Esophagus muscularis mucosa (tissue), 4 donors: ENCODE data around the gene NBEA. TPM values are rescaled to one million over a fixed set of nuclear protein-coding genes. Genes with fewer than 3 reads are reported as not detected.

ENCODE experiments used
- DNase-seq: peaks from one replicate; pipeline ENCODE4 v3.0.0-alpha.2; 2017; ENCODE audit errors: extremely low spot score
- H3K27ac ChIP-seq, 4 donors: fragments of 200-600 bp; sonication (generic); replicated peaks in 1 of 4; 1 replicate in 3 of 4; 2 replicates in 1 of 4; pipeline ENCODE4 v1.5.1; 2016 to 2019; ENCODE audit warnings: mild to moderate bottlenecking in 1 of 4
- H3K27me3 ChIP-seq, 4 donors: fragments of 200-600 bp; sonication (generic); one replicate each; pipeline versions ENCODE4 v1.5.1 to v1.6.0; 2016 to 2019
- H3K36me3 ChIP-seq, 4 donors: fragments of 200-600 bp; sonication (generic); one replicate each; pipeline ENCODE4 v1.5.1; 2016 to 2019
- H3K4me1 ChIP-seq, 4 donors: fragments of 200-600 bp; sonication (generic); one replicate each; pipeline ENCODE4 v1.5.1; 2016 to 2019
- H3K4me3 ChIP-seq, 4 donors: fragments of 200-600 bp; sonication (generic); 1 replicate in 2 of 4; 2 replicates in 2 of 4; pipeline ENCODE4 v1.5.1; 2016 to 2019; ENCODE audit warnings: mild to moderate bottlenecking in 4 of 4, moderate library complexity in 1 of 4
- H3K9me3 ChIP-seq, 4 donors: fragments of 200-600 bp; sonication (generic); 1 replicate in 3 of 4; 2 replicates in 1 of 4; pipeline ENCODE4 v1.5.1; 2016 to 2019
- CTCF ChIP-seq, 3 experiments: fragments of 200-600 bp in 2 of 3; fragments of 450-650 bp in 1 of 3; sonication (generic) in 2 of 3; IDR thresholded peaks; one replicate each; pipeline ENCODE4 v1.5.1; 2017 to 2019; ENCODE audit warnings: antibody characterized with exemption in 3 of 3, mild to moderate bottlenecking in 2 of 3, moderate library complexity in 1 of 3
- EP300 ChIP-seq: sonication (generic); formaldehyde crosslinking; IDR thresholded peaks from one replicate; pipeline ENCODE4 v1.6.1; 2017; ENCODE audit warnings: antibody characterized with exemption
- POLR2A ChIP-seq: fragments of 450-650 bp; IDR thresholded peaks from one replicate; pipeline ENCODE4 v1.6.1; 2017; ENCODE audit warnings: antibody characterized with exemption, moderate library complexity, mild to moderate bottlenecking, low read depth
- POLR2AphosphoS5 ChIP-seq, 2 donors: sonication (generic); formaldehyde crosslinking; IDR thresholded peaks; one replicate each; pipeline ENCODE4 v1.6.1; 2017; ENCODE audit warnings: antibody characterized with exemption in 2 of 2
- WGBS: methylation state at CpG from one replicate; pipeline ENCODE4 v1.1.5; 2018; 5-methylcytosine and 5-hydroxymethylcytosine counted together
- intact Hi-C: fragments of 100-400 bp; cut with DNase I; formaldehyde crosslinking; loops from one replicate; pipeline ENCODE4 v1.15.1; 2023
- total RNA-seq, 4 donors: library from RNA; depleted of rRNA; stranded (reverse); fragments of >200 nt; gene quantifications; one replicate each; pipeline versions ENCODE4 v1.1.0 to v1.2.1, GENCODE V29; 2016

Gene NBEA
- total RNA-seq, 4 donors from 2014 or later, result 21.0 to 30.8 (median 25.0) TPM

- WGBS, result 96% methylated on average over 2 of the region's 6 CpGs
- H3K9me3 ChIP-seq, result no peaks in the 10 kb centered on the region
- no peaks in the 10 kb centered on the region for H3K4me1 ChIP-seq
- intact Hi-C loops, result no loop called here
- no peak for DNase-seq
- H3K27ac ChIP-seq, result no peak overlapping the region
- no peaks in the 10 kb centered on the region for H3K27me3 ChIP-seq
- TF ChIP-seq POLR2AphosphoS5 (IDR thresholded peaks at IDR 0.05), result no peak
- TF ChIP-seq EP300, result no peak
- no peak for TF ChIP-seq POLR2A
- TF ChIP-seq CTCF (IDR thresholded peaks at IDR 0.05), result no peak
- H3K4me3 ChIP-seq, result no peak overlapping the region
- no peaks in the 10 kb centered on the region for H3K36me3 ChIP-seq
These were observed 584.5 kb downstream of the NBEA start for GRCh38 chr13:35526577-35526976.

- intact Hi-C loops, result no loop called here
- WGBS, result 100% methylated on average over 2 of the region's 10 CpGs
- no peak overlapping the region for H3K27ac ChIP-seq
- no peak for DNase-seq
- no peaks in the 10 kb centered on the region for H3K27me3 ChIP-seq
- no peaks in the 10 kb centered on the region for H3K9me3 ChIP-seq
- H3K36me3 ChIP-seq, result no peaks in the 10 kb centered on the region
- TF ChIP-seq CTCF (IDR thresholded peaks at IDR 0.05), result no peak
- TF ChIP-seq POLR2AphosphoS5 (IDR thresholded peaks at IDR 0.05), result no peak
- no peak for TF ChIP-seq EP300
- TF ChIP-seq POLR2A, result no peak
- H3K4me3 ChIP-seq, result no peak overlapping the region
- no peaks in the 10 kb centered on the region for H3K4me1 ChIP-seq
These were observed 585.4 kb downstream of the NBEA start for GRCh38 chr13:35527451-35527850.

- 59% methylated on average over 5 of the region's 5 CpGs for WGBS
These were observed 588.1 kb downstream of the NBEA start for GRCh38 chr13:35530147-35530546.

GRCh38 chr13:35530581-35530980, 588.5 kb downstream of the NBEA start:
- Histone ChIP-seq H3K27ac (no peak overlapping the region), H3K36me3 (no peaks in the 10 kb centered on the region), H3K4me1 (no peaks in the 10 kb centered on the region), H3K4me3 (no peak overlapping the region), H3K9me3 (no peaks in the 10 kb centered on the region), H3K27me3 (no peaks in the 10 kb centered on the region)
- TF ChIP-seq POLR2A, result no peak
- no peak for TF ChIP-seq POLR2AphosphoS5 (IDR thresholded peaks at IDR 0.05)
- TF ChIP-seq EP300, result no peak
- TF ChIP-seq CTCF (IDR thresholded peaks at IDR 0.05), result no peak
- intact Hi-C loops, result no loop called here
- DNase-seq, result no peak
- 63% methylated on average over 3 of the region's 3 CpGs for WGBS

More at GRCh38 chr13:35530147-35530546, 588.1 kb downstream of the NBEA start:
- no peaks in the 10 kb centered on the region for H3K9me3 ChIP-seq
- H3K27ac ChIP-seq, result no peak overlapping the region
- no peaks in the 10 kb centered on the region for H3K27me3 ChIP-seq
- DNase-seq, result no peak
- no peaks in the 10 kb centered on the region for H3K4me1 ChIP-seq
- H3K36me3 ChIP-seq, result no peaks in the 10 kb centered on the region
- intact Hi-C loops, result no loop called here
- no peak overlapping the region for H3K4me3 ChIP-seq
- TF ChIP-seq CTCF (IDR thresholded peaks at IDR 0.05) (no peak), POLR2AphosphoS5 (IDR thresholded peaks at IDR 0.05) (no peak), POLR2A (no peak), EP300 (no peak)

- Histone ChIP-seq H3K27ac (no peak overlapping the region), H3K36me3 (no peaks in the 10 kb centered on the region), H3K27me3 (no peaks in the 10 kb centered on the region), H3K4me1 (no peaks in the 10 kb centered on the region), H3K4me3 (no peak overlapping the region), H3K9me3 (no peaks in the 10 kb centered on the region)
- TF ChIP-seq POLR2A (no peak), CTCF (IDR thresholded peaks at IDR 0.05) (no peak), EP300 (no peak), POLR2AphosphoS5 (IDR thresholded peaks at IDR 0.05) (no peak)
- intact Hi-C loops, result no loop called here
- WGBS, result 82% methylated on average over 1 of the region's 1 CpG
- no peak for DNase-seq
These were observed 589.5 kb downstream of the NBEA start for GRCh38 chr13:35531526-35531925.
